ENCODE data around the gene MMP11.

The MMP11 gene

GRCh38 chr22:23780146-23780748 lies 7.6 kb downstream of the MMP11 start:
- no peak for DNase-seq (ENCODE audit: low read depth in 2 of 2, low spot score in 1 of 2)

GRCh38 chr22:23781065-23781464 lies 8.4 kb downstream of the MMP11 start:
- DNase-seq (ENCODE audit: low read depth in 2 of 2, low spot score in 1 of 2): no peak

GRCh38 chr22:23781511-23782183 lies 9.0 kb downstream of the MMP11 start:
- no peak for DNase-seq (ENCODE audit: low read depth in 2 of 2, low spot score in 1 of 2)

- DNase-seq (ENCODE audit: low read depth in 2 of 2, low spot score in 1 of 2): no peak
Measured at GRCh38 chr22:23782252-23782651, 9.6 kb downstream of the MMP11 start.

GRCh38 chr22:23782703-23783102 lies 10.1 kb downstream of the MMP11 start:
- no peak for DNase-seq (ENCODE audit: low read depth in 2 of 2, low spot score in 1 of 2)

GRCh38 chr22:23783265-23784150 lies 10.9 kb downstream of the MMP11 start:
- DNase-seq (ENCODE audit: low read depth in 2 of 2, low spot score in 1 of 2): no peak

- DNase-seq (ENCODE audit: low read depth in 2 of 2, low spot score in 1 of 2): no peak
Measured at GRCh38 chr22:23784215-23784732, 11.6 kb downstream of the MMP11 start.

- DNase-seq (ENCODE audit: low read depth in 2 of 2, low spot score in 1 of 2): no peak
Measured at GRCh38 chr22:23786261-23786710, 13.6 kb downstream of the MMP11 start.

- peak; percentile 82 to 85 for DNase-seq (ENCODE audit: low read depth in 2 of 2, low spot score in 1 of 2)
Measured at GRCh38 chr22:23786752-23787599, 14.3 kb downstream of the MMP11 start, which contains the start of gene SMARCB1. Gene SMARCB1, plus strand, starts transcription at chr22:23786966. Its CDS starts 204 bp downstream, at chr22:23787170.

GRCh38 chr22:23787600-23787896 lies 14.9 kb downstream of the MMP11 start:
- DNase-seq (ENCODE audit: low read depth in 2 of 2, low spot score in 1 of 2): no peak

GRCh38 chr22:23787910-23788309 lies 15.3 kb downstream of the MMP11 start:
- no peak for DNase-seq (ENCODE audit: low read depth in 2 of 2, low spot score in 1 of 2)

GRCh38 chr22:23789121-23789520 lies 16.5 kb downstream of the MMP11 start:
- DNase-seq (ENCODE audit: low read depth in 2 of 2, low spot score in 1 of 2): no peak

GRCh38 chr22:23789638-23790037 lies 17.0 kb downstream of the MMP11 start:
- no peak for DNase-seq (ENCODE audit: low read depth in 2 of 2, low spot score in 1 of 2)

- DNase-seq (ENCODE audit: low read depth in 2 of 2, low spot score in 1 of 2): no peak
Measured at GRCh38 chr22:23790819-23791737, 18.4 kb downstream of the MMP11 start.

- no peak for DNase-seq (ENCODE audit: low read depth in 2 of 2, low spot score in 1 of 2)
Measured at GRCh38 chr22:23791738-23792645, 19.3 kb downstream of the MMP11 start.

- no peak for DNase-seq (ENCODE audit: low read depth in 2 of 2, low spot score in 1 of 2)
Measured at GRCh38 chr22:23793326-23793725, 20.7 kb downstream of the MMP11 start.

GRCh38 chr22:23796461-23796860 lies 23.8 kb downstream of the MMP11 start:
- no peak for DNase-seq (ENCODE audit: low read depth in 2 of 2, low spot score in 1 of 2)

GRCh38 chr22:23800297-23801237 lies 27.9 kb downstream of the MMP11 start:
- DNase-seq (ENCODE audit: low read depth in 2 of 2, low spot score in 1 of 2): no peak

All from stimulated activated CD8-positive, alpha-beta memory T cell treated with anti-CD3 and anti-CD28 coated beads, Interleukin-4, amount 100 ng/mL, for 1 hour (primary cell).